ENCODE measurements around the gene SAMMSON. TPM values are rescaled to one million over a fixed set of nuclear protein-coding genes. Genes with fewer than 3 reads are reported as not detected.

Gene SAMMSON
- total and polyA plus RNA-seq, 2 donors (not counting 1 experiment from before 2014, with no cell fraction given): under 0.01 TPM; not detected in 1

- no peaks in the 10 kb centered on the region for H3K79me2 ChIP-seq (ENCODE audit: control insufficient read depth, insufficient read depth, low read length)
- H4K20me1 ChIP-seq (ENCODE audit: control insufficient read depth, extremely low read depth, insufficient read depth, low read length): no peaks in the 10 kb centered on the region
- no peak overlapping the region for H3K9ac ChIP-seq (ENCODE audit: insufficient read depth, low read length)
- H3K36me3 ChIP-seq (ENCODE audit: control insufficient read depth, insufficient read depth, low read length): no peaks in the 10 kb centered on the region
- no peaks in the 10 kb centered on the region for H3K4me1 ChIP-seq (ENCODE audit: control insufficient read depth, extremely low read depth, insufficient read depth, low read length)
- H3K4me3 ChIP-seq (replicated peaks in 1 of 4; ENCODE audit: control extremely low read depth in 1 of 4, insufficient read depth in 1 of 4, low read depth in 3 of 4, low read length in 4 of 4): no peak overlapping the region
- no peaks in the 10 kb centered on the region for H3K9me3 ChIP-seq (ENCODE audit: control insufficient read depth, insufficient read depth, low read depth, low read length)
- H3K27me3 ChIP-seq (ENCODE audit: control insufficient read depth, insufficient read depth, low read length): no peaks in the 10 kb centered on the region
- peak; percentile 2 to 53 for DNase-seq (ENCODE audit: low read depth in 2 of 2)
- H3K27ac ChIP-seq (ENCODE audit: insufficient read depth, low read length): no peak overlapping the region
- no peak for TF ChIP-seq EZH2 (IDR thresholded peaks at IDR 0.05; ENCODE audit: low read length, missing control alignments)
- peak; percentile 55 to 76 for TF ChIP-seq CTCF (conservative IDR thresholded peaks at IDR 0.05 in 1 of 2, IDR thresholded peaks at IDR 0.05 in 1 of 2; ENCODE audit: low read depth in 1 of 2, low read length in 2 of 2)
- H3K4me2 ChIP-seq (ENCODE audit: extremely low read depth, insufficient read depth, low read length): no peak overlapping the region
- no peak overlapping the region for H2AFZ ChIP-seq (ENCODE audit: low read length)
These were observed 90.9 kb downstream of the SAMMSON start for GRCh38 chr3:70090322-70090913.

- Histone ChIP-seq H3K27me3 (ENCODE audit: control insufficient read depth, insufficient read depth, low read length) (no peaks in the 10 kb centered on the region), H3K79me2 (ENCODE audit: control insufficient read depth, insufficient read depth, low read length) (no peaks in the 10 kb centered on the region), H3K4me2 (ENCODE audit: extremely low read depth, insufficient read depth, low read length) (no peak overlapping the region), H2AFZ (ENCODE audit: low read length) (no peak overlapping the region), H3K27ac (ENCODE audit: insufficient read depth, low read length) (no peak overlapping the region), H3K9ac (ENCODE audit: insufficient read depth, low read length) (no peak overlapping the region), H3K9me3 (ENCODE audit: control insufficient read depth, insufficient read depth, low read depth, low read length) (no peaks in the 10 kb centered on the region), H4K20me1 (ENCODE audit: control insufficient read depth, extremely low read depth, insufficient read depth, low read length) (no peaks in the 10 kb centered on the region), H3K36me3 (ENCODE audit: control insufficient read depth, insufficient read depth, low read length) (no peaks in the 10 kb centered on the region), H3K4me3 (replicated peaks in 1 of 4; ENCODE audit: control extremely low read depth in 1 of 4, insufficient read depth in 1 of 4, low read depth in 3 of 4, low read length in 4 of 4) (no peak overlapping the region), H3K4me1 (ENCODE audit: control insufficient read depth, extremely low read depth, insufficient read depth, low read length) (no peaks in the 10 kb centered on the region)
- no peak for TF ChIP-seq EZH2 (IDR thresholded peaks at IDR 0.05; ENCODE audit: low read length, missing control alignments)
- TF ChIP-seq CTCF (conservative IDR thresholded peaks at IDR 0.05 in 1 of 2, IDR thresholded peaks at IDR 0.05 in 1 of 2; ENCODE audit: low read depth in 1 of 2, low read length in 2 of 2): no peak
- no peak for DNase-seq (ENCODE audit: low read depth in 2 of 2)
These were observed 94.7 kb downstream of the SAMMSON start for GRCh38 chr3:70094197-70094596.

- Histone ChIP-seq H3K4me3 (replicated peaks in 1 of 4; ENCODE audit: control extremely low read depth in 1 of 4, insufficient read depth in 1 of 4, low read depth in 3 of 4, low read length in 4 of 4) (no peak overlapping the region), H3K9me3 (ENCODE audit: control insufficient read depth, insufficient read depth, low read depth, low read length) (no peaks in the 10 kb centered on the region), H3K79me2 (ENCODE audit: control insufficient read depth, insufficient read depth, low read length) (no peaks in the 10 kb centered on the region), H4K20me1 (ENCODE audit: control insufficient read depth, extremely low read depth, insufficient read depth, low read length) (no peaks in the 10 kb centered on the region), H3K36me3 (ENCODE audit: control insufficient read depth, insufficient read depth, low read length) (no peaks in the 10 kb centered on the region), H3K4me1 (ENCODE audit: control insufficient read depth, extremely low read depth, insufficient read depth, low read length) (no peaks in the 10 kb centered on the region), H3K4me2 (ENCODE audit: extremely low read depth, insufficient read depth, low read length) (no peak overlapping the region), H3K9ac (ENCODE audit: insufficient read depth, low read length) (no peak overlapping the region), H3K27ac (ENCODE audit: insufficient read depth, low read length) (no peak overlapping the region), H2AFZ (ENCODE audit: low read length) (no peak overlapping the region), H3K27me3 (ENCODE audit: control insufficient read depth, insufficient read depth, low read length) (no peaks in the 10 kb centered on the region)
- no peak for DNase-seq (ENCODE audit: low read depth in 2 of 2)
- no peak for TF ChIP-seq EZH2 (IDR thresholded peaks at IDR 0.05; ENCODE audit: low read length, missing control alignments)
- TF ChIP-seq CTCF (conservative IDR thresholded peaks at IDR 0.05 in 1 of 2, IDR thresholded peaks at IDR 0.05 in 1 of 2; ENCODE audit: low read depth in 1 of 2, low read length in 2 of 2): no peak
These were observed 95.7 kb downstream of the SAMMSON start for GRCh38 chr3:70095260-70095659.

All from fibroblast of lung (primary cell).